Common myeloid progenitor, CD34-positive (primary cell): ENCODE measurements around the gene TRAT1.
A peak's percentile ranks its signal among the peaks of the same experiment; 100 is the strongest.

Experiments used
- CTCF ChIA-PET: fragments of 350-600 bp; sonication (Branson Sonifier 250); formaldehyde crosslinking; loops from one replicate; lab custom pipeline; 2021; ENCODE audit warnings: antibody characterized with exemption; lab: Charles Lee
- POLR2A ChIA-PET: fragments of 350-600 bp; sonication (Branson Sonifier 250); formaldehyde crosslinking; loops from one replicate; lab custom pipeline; 2021; ENCODE audit warnings: antibody characterized with exemption; lab: Charles Lee
- DNase-seq, 3 donors: peaks; one replicate each; pipeline versions ENCODE4 v3.0.0 to v3.0.0-alpha.2; 2013
- H3K27ac ChIP-seq, 2 experiments: 1 replicate in 1 of 2; 2 replicates in 1 of 2; pipeline ENCODE4 v1.7.0; 2013; ENCODE audit warnings: inconsistent platforms in 2 of 2, low read length in 2 of 2, mild to moderate bottlenecking in 2 of 2, low read depth in 1 of 2, moderate library complexity in 1 of 2; ENCODE audit not compliant: severe bottlenecking in 2 of 2, insufficient read depth in 1 of 2, poor library complexity in 1 of 2
- H3K27me3 ChIP-seq, 5 experiments: replicated peaks in 2 of 5; 1 replicate in 3 of 5; 2 replicates in 2 of 5; pipeline versions ENCODE4 v1.6.1 to v1.7.0; 2013; ENCODE audit warnings: low read length in 4 of 5, mild to moderate bottlenecking in 2 of 5, moderate library complexity in 2 of 5, inconsistent platforms in 1 of 5; ENCODE audit not compliant: insufficient read depth in 5 of 5, control insufficient read depth in 4 of 5
- H3K36me3 ChIP-seq, 4 experiments: 1 replicate in 2 of 4; 2 replicates in 2 of 4; pipeline versions ENCODE4 v1.6.1 to v1.7.0; 2013; ENCODE audit warnings: low read length in 3 of 4, control low read depth in 1 of 4, mild to moderate bottlenecking in 1 of 4; ENCODE audit not compliant: control insufficient read depth in 4 of 4, insufficient read depth in 4 of 4
- H3K4me1 ChIP-seq, 4 experiments: 1 replicate in 3 of 4; 2 replicates in 1 of 4; pipeline versions ENCODE4 v1.6.1 to v1.7.1; 2013; ENCODE audit warnings: low read length in 3 of 4, mild to moderate bottlenecking in 3 of 4, control low read depth in 1 of 4, inconsistent platforms in 1 of 4, moderate library complexity in 1 of 4; ENCODE audit not compliant: control insufficient read depth in 4 of 4, insufficient read depth in 4 of 4; ENCODE audit errors: control extremely low read depth in 1 of 4
- H3K4me3 ChIP-seq, 7 experiments: 1 replicate in 4 of 7; 2 replicates in 3 of 7; pipeline versions ENCODE4 v1.5.1 to v1.7.0; 2013; ENCODE audit warnings: mild to moderate bottlenecking in 7 of 7, low read length in 6 of 7, moderate library complexity in 6 of 7, inconsistent platforms in 2 of 7, low read depth in 2 of 7, control low read depth in 1 of 7; ENCODE audit not compliant: insufficient read depth in 4 of 7, control insufficient read depth in 1 of 7; ENCODE audit errors: extremely low read depth in 1 of 7
- H3K9me3 ChIP-seq, 5 experiments: 1 replicate in 4 of 5; 2 replicates in 1 of 5; pipeline versions ENCODE4 v1.6.1 to v1.7.1; 2013; ENCODE audit warnings: low read length in 4 of 5, mild to moderate bottlenecking in 2 of 5, inconsistent platforms in 1 of 5, low read depth in 1 of 5, moderate library complexity in 1 of 5; ENCODE audit not compliant: control insufficient read depth in 4 of 5, insufficient read depth in 2 of 5; ENCODE audit errors: control extremely low read depth in 1 of 5
- WGBS: methylation state at CpG from one replicate; pipeline ENCODE4 v1.1.5; 2013; ENCODE audit not compliant: insufficient coverage; 5-methylcytosine and 5-hydroxymethylcytosine counted together

Gene TRAT1

DNA sequence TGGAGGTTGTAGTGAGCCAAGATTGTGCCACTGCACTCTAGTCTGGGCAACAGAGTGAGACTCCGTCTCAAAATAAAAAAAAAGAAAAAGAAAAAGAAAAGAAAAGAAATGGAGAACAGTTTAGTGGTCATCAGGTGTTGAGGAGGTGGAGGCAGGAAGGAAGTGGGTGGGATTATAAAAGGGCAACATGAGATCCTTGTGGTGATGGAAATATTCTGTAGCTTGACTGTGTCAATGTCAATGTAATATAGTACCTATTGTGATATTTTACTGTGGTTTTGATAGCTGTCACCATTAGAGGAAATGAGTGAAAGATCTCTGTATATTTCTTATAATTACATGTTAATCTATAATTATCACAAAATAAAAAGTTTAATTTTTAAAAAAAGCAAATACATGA, 60.8 kb downstream of the TRAT1 start:
- no peaks in the 10 kb centered on the region for H3K36me3 ChIP-seq
- WGBS, result 0% methylated on average over 1 of the region's 1 CpG
- H3K27ac ChIP-seq, result no peak overlapping the region
- no peaks in the 10 kb centered on the region for H3K27me3 ChIP-seq
- ChIA-PET POLR2A (no interaction called here), CTCF (no interaction called here)
- no peaks in the 10 kb centered on the region for H3K4me1 ChIP-seq
- no peaks in the 10 kb centered on the region for H3K9me3 ChIP-seq
- no peak overlapping the region for H3K4me3 ChIP-seq
- no peak for DNase-seq

DNA sequence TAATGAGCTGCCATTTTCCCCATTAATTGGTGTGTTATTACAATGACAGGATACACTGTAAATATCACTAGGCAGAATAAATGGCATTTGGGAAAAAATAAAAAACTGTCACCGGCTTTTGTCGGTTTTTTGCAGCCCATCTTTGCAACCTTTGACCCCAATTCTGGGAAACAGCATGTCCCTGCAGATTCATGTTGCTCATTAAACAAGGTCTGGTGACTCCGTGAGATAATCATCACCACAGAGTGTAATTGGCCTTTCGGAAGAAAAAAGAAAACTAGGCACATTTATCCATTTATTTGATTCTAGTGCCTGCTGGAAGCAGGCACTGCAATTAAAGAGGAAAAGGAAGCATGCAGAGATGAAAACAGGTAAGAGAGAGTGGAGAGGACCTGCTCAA, 64.5 kb downstream of the TRAT1 start:
- Histone ChIP-seq H3K27ac (no peak overlapping the region), H3K9me3 (no peaks in the 10 kb centered on the region), H3K36me3 (no peaks in the 10 kb centered on the region), H3K27me3 (peaks cover 0 to 2% (median 0%) of the 10 kb centered on the region in 5 experiments), H3K4me3 (no peak overlapping the region), H3K4me1 (no peaks in the 10 kb centered on the region)
- CTCF ChIA-PET, result interaction anchor here (1.3 kb wide), 1 partner anchor 13 kb away, joined by 3 read pairs; no protein-coding TSS in a partner anchor
- no peak for DNase-seq
- 96% methylated on average over 3 of the region's 4 CpGs for WGBS
- POLR2A ChIA-PET, result no interaction called here

DNA sequence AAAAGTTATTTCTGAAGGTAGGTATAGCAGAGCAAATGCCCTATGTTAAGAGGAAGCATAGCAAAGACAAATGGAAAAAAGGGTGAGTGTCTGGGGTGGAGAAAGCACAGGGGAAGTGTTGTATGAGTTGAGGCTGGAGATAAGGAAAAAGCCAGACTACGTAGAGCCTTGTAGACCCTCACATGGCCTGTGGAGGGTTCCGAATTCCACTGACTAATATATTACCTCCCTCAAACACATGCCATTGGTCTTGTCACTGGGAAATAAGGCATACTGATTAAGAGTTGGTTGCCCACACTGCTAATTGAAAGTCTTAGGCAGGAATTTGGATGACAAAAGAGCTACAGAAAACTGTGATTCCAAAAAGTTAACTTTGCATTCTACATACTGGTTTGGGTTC, 65.2 kb downstream of the TRAT1 start:
- DNase-seq, result no peak
- ChIA-PET CTCF (interaction anchor here (1.3 kb wide), 1 partner anchor 13 kb away, joined by 3 read pairs; no protein-coding TSS in a partner anchor), POLR2A (no interaction called here)
- Histone ChIP-seq H3K27me3 (peaks cover 0 to 4% (median 0%) of the 10 kb centered on the region in 5 experiments), H3K27ac (no peak overlapping the region), H3K9me3 (no peaks in the 10 kb centered on the region), H3K4me3 (no peak overlapping the region), H3K4me1 (no peaks in the 10 kb centered on the region), H3K36me3 (no peaks in the 10 kb centered on the region)
- WGBS, result no CpG with 5 or more reads among the region's 2 CpGs

DNA sequence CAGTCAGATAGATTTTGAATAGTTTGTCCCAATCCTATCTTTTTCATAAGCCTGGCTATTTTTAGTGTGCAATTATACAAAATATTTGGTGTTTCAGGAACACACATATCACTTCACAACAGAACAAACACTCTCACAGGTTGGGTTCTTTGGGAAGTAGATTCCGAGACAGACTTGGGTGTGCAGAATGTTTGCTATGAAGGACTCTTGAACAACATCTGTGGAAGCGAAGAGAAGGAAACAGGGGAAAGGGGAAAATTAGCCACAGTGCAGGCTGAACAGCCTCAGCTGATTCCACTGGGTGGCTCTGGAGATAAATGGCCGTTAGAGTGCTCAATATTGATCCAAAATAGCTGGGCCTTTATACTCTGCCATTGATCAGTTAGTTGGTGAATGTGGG, 69.2 kb downstream of the TRAT1 start:
- ChIA-PET POLR2A (no interaction called here), CTCF (no interaction called here)
- H3K4me3 ChIP-seq, result no peak overlapping the region
- no peak overlapping the region for H3K27ac ChIP-seq
- H3K27me3 ChIP-seq, result peaks cover 0 to 5% (median 0%) of the 10 kb centered on the region in 5 experiments
- DNase-seq, result no peak
- H3K36me3 ChIP-seq, result no peaks in the 10 kb centered on the region
- no peaks in the 10 kb centered on the region for H3K4me1 ChIP-seq
- no peaks in the 10 kb centered on the region for H3K9me3 ChIP-seq
- 95% methylated on average over 2 of the region's 3 CpGs for WGBS

DNA sequence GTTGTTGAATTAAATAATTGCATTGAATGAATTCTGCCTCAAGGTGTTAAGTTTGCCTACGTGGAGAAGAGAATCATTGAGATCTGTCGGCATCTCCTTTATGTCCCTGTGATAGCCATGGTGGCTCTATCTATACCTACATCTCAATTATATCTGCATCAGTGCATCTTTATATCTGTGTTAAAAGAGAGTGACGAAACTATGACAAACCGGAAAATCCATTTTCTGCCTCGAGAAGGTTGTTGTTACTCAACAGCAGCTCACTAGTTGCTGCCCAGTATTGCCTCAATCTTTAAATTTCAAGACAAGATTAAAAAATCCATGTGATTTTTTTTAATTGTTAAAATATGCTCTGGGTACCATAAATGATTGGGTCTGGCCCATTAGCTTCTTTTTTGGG, 72.4 kb downstream of the TRAT1 start:
- CTCF ChIA-PET, result no interaction called here
- H3K4me1 ChIP-seq, result no peaks in the 10 kb centered on the region

DNA sequence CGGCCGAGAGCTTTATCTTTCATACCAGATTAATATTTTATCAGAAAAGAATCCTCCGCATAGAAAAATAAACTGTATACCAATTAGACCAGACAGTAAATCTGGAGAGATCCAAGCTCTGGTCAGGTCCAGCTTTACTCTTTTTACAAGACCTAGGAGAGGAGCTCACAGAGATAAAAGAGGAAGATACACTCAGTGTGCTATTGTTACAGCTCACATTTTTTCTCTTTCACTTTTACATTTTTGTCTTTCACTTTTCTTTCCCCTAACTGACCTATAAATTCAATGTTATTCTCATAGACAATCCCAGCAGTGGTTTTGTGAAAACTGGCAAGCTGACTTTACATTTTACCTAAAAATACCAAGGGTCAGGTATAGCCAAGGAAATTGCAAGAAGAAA, 75.3 kb downstream of the TRAT1 start:
- Histone ChIP-seq H3K4me3 (no peak overlapping the region), H3K9me3 (no peaks in the 10 kb centered on the region), H3K4me1 (no peaks in the 10 kb centered on the region), H3K27me3 (peaks cover 0 to 2% (median 0%) of the 10 kb centered on the region in 5 experiments), H3K36me3 (no peaks in the 10 kb centered on the region), H3K27ac (no peak overlapping the region)
- ChIA-PET POLR2A (no interaction called here), CTCF (interaction anchor here (1.6 kb wide), 1 partner anchor 17 kb away, joined by 9 read pairs; no protein-coding TSS in a partner anchor)
- peak in 2 of 3 donors; percentile 2 to 5 for DNase-seq
- WGBS, result 100% methylated on average over 3 of the region's 3 CpGs

More for the DNA sequence above, 72.4 kb downstream of the TRAT1 start:
- POLR2A ChIA-PET, result no interaction called here
- Histone ChIP-seq H3K4me3 (no peak overlapping the region), H3K27ac (no peak overlapping the region), H3K27me3 (peaks cover 0 to 5% (median 0%) of the 10 kb centered on the region in 5 experiments), H3K9me3 (no peaks in the 10 kb centered on the region), H3K36me3 (no peaks in the 10 kb centered on the region)
- no peak for DNase-seq
- no CpG with 5 or more reads among the region's 5 CpGs for WGBS

DNA sequence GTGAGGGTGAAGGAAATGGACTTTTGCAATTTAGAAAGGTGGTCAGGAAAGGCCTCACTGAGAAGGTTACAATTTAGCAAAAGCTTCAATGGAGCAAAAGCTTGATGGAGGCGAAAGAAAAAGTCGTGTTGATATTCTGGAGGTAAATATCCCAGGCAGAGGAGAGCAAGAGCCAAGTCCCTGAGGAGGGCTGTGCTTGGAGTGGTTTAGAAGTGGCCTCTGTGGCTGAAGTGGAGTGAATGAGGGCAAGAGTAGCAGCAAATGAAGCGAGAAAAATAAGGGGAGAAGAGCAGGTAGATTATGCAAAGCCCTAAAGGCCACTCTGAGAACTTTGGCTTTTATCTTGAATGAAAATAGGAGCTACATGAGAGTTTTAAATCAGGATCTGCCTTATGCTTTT, 76.9 kb downstream of the TRAT1 start:
- no peak overlapping the region for H3K27ac ChIP-seq
- H3K4me3 ChIP-seq, result no peak overlapping the region
- peaks cover 0 to 2% (median 0%) of the 10 kb centered on the region in 5 experiments for H3K27me3 ChIP-seq
- DNase-seq, result no peak
- H3K36me3 ChIP-seq, result no peaks in the 10 kb centered on the region
- CTCF ChIA-PET, result no interaction called here
- H3K9me3 ChIP-seq, result no peaks in the 10 kb centered on the region
- 100% methylated on average over 3 of the region's 3 CpGs for WGBS
- no peaks in the 10 kb centered on the region for H3K4me1 ChIP-seq
- POLR2A ChIA-PET, result no interaction called here
